Ectodermal cell (in vitro differentiated cells): ENCODE results near the gene EHD1.
A peak's percentile ranks its signal among the peaks of the same experiment; 100 is the strongest.

Source experiments
- H3K27ac ChIP-seq: 2 replicates; pipeline ENCODE4 v1.7.0; 2013; ENCODE audit warnings: mild to moderate bottlenecking, low read depth, low read length; ENCODE audit not compliant: insufficient read depth, poor library complexity, severe bottlenecking
- H3K27me3 ChIP-seq: 2 replicates; pipeline ENCODE4 v1.7.0; 2013; ENCODE audit warnings: mild to moderate bottlenecking, low read length; ENCODE audit not compliant: insufficient read depth, control insufficient read depth, poor library complexity, severe bottlenecking
- H3K36me3 ChIP-seq: one replicate; pipeline ENCODE4 v1.7.0; 2013; ENCODE audit warnings: low read length; ENCODE audit not compliant: control insufficient read depth, insufficient read depth
- H3K4me1 ChIP-seq: one replicate; pipeline ENCODE4 v1.7.0; 2013; ENCODE audit warnings: low read length; ENCODE audit not compliant: control insufficient read depth, insufficient read depth
- H3K4me3 ChIP-seq: 2 replicates; pipeline ENCODE4 v1.7.0; 2013; ENCODE audit warnings: low read depth, low read length, control low read depth; ENCODE audit not compliant: insufficient read depth
- H3K9me3 ChIP-seq: 2 replicates; pipeline ENCODE4 v1.7.0; 2013; ENCODE audit warnings: mild to moderate bottlenecking, low read length, moderate library complexity; ENCODE audit not compliant: control insufficient read depth
- WGBS, 2 experiments: methylation state at CpG; one replicate each; pipeline ENCODE4 v1.1.7; 2013; ENCODE audit warnings: missing lambda C conversion rate in 2 of 2; 5-methylcytosine and 5-hydroxymethylcytosine counted together

EHD1 gene

GRCh38 chr11:64810271-64810890 is 68.0 kb downstream of the EHD1 start, which contains the start of gene MEN1:
TSS of gene MEN1 (minus strand) at chr11:64810551. CDS start at chr11:64810109, 442 bp downstream.
- WGBS, 2 experiments, result 0 to 1% methylated on average over 45 to 46 of the region's 46 CpGs
- H3K27me3 ChIP-seq, result no peaks in the 10 kb centered on the region
- H3K9me3 ChIP-seq, result no peaks in the 10 kb centered on the region
- H3K27ac ChIP-seq, result peak within 1 kb of the TSS; percentile 32
- H3K4me1 ChIP-seq, result peaks cover 7% of the 10 kb centered on the region
- H3K36me3 ChIP-seq, result peaks cover 9% of the 10 kb centered on the region
- peak within 1 kb of the TSS; percentile 93 for H3K4me3 ChIP-seq

- H3K4me1 ChIP-seq, result peaks cover 7% of the 10 kb centered on the region
- H3K9me3 ChIP-seq, result no peaks in the 10 kb centered on the region
- H3K4me3 ChIP-seq, result peak overlapping the region; percentile 93
- no peaks in the 10 kb centered on the region for H3K27me3 ChIP-seq
- H3K36me3 ChIP-seq, result peaks cover 14% of the 10 kb centered on the region
- WGBS, 2 experiments, result 2% methylated on average over 44 of the region's 44 CpGs
- H3K27ac ChIP-seq, result no peak overlapping the region
Measured at GRCh38 chr11:64809781-64810241, 68.6 kb downstream of the EHD1 start.

- no peak overlapping the region for H3K27ac ChIP-seq
- no peaks in the 10 kb centered on the region for H3K9me3 ChIP-seq
- H3K36me3 ChIP-seq, result peaks cover 14% of the 10 kb centered on the region
Measured at GRCh38 chr11:64805481-64805880, 72.9 kb downstream of the EHD1 start.

GRCh38 chr11:64804346-64805210 is 73.8 kb downstream of the EHD1 start:
- Histone ChIP-seq H3K27ac (no peak overlapping the region), H3K4me1 (peaks cover 11% of the 10 kb centered on the region), H3K4me3 (peak overlapping the region; percentile 52), H3K36me3 (peaks cover 14% of the 10 kb centered on the region), H3K9me3 (no peaks in the 10 kb centered on the region), H3K27me3 (no peaks in the 10 kb centered on the region)
- 93 to 95% methylated on average over 41 of the region's 41 CpGs for WGBS, 2 experiments

More at GRCh38 chr11:64805481-64805880, 72.9 kb downstream of the EHD1 start:
- Histone ChIP-seq H3K4me1 (peaks cover 12% of the 10 kb centered on the region), H3K4me3 (no peak overlapping the region), H3K27me3 (no peaks in the 10 kb centered on the region)
- WGBS, 2 experiments, result 94 to 95% methylated on average over 9 of the region's 9 CpGs

- peaks cover 5% of the 10 kb centered on the region for H3K4me1 ChIP-seq
- no peaks in the 10 kb centered on the region for H3K27me3 ChIP-seq
- H3K27ac ChIP-seq, result peak overlapping the region; percentile 40
- H3K9me3 ChIP-seq, result no peaks in the 10 kb centered on the region
- WGBS, 2 experiments, result 44 to 45% methylated on average over 15 of the region's 15 CpGs
- peaks cover 14% of the 10 kb centered on the region for H3K36me3 ChIP-seq
- H3K4me3 ChIP-seq, result peak overlapping the region; percentile 52
Measured at GRCh38 chr11:64803846-64804345, 74.5 kb downstream of the EHD1 start.

GRCh38 chr11:64803158-64803845 is 75.1 kb downstream of the EHD1 start, which contains the start of gene MAP4K2:
TSS of gene MAP4K2 (minus strand) at chr11:64803214. CDS start at chr11:64803149, 65 bp downstream.
- no peaks in the 10 kb centered on the region for H3K9me3 ChIP-seq
- 0 to 1% methylated on average over 56 of the region's 58 CpGs for WGBS, 2 experiments
- H3K27ac ChIP-seq, result peak within 1 kb of the TSS; percentile 80
- peak within 1 kb of the TSS; percentile 62 for H3K4me3 ChIP-seq
- H3K36me3 ChIP-seq, result peaks cover 14% of the 10 kb centered on the region
- H3K27me3 ChIP-seq, result no peaks in the 10 kb centered on the region
- peaks cover 5% of the 10 kb centered on the region for H3K4me1 ChIP-seq

- WGBS, 2 experiments, result 12 to 13% methylated on average over 54 of the region's 54 CpGs
- peak overlapping the region; percentile 62 for H3K4me3 ChIP-seq
- H3K27ac ChIP-seq, result no peak overlapping the region
- no peaks in the 10 kb centered on the region for H3K27me3 ChIP-seq
- no peaks in the 10 kb centered on the region for H3K9me3 ChIP-seq
- H3K4me1 ChIP-seq, result peaks cover 5% of the 10 kb centered on the region
- H3K36me3 ChIP-seq, result peaks cover 14% of the 10 kb centered on the region
Measured at GRCh38 chr11:64802370-64803157, 75.9 kb downstream of the EHD1 start.
